CD4-positive, alpha-beta T cell treated with Interleukin-12 subunit alpha and Interleukin-12 subunit beta, for 1 hour (primary cell): ENCODE measurements around the gene SIPA1L3.

Experiments used
- DNase-seq: peaks from one replicate; pipeline ENCODE4 v3.0.0-alpha.2; 2020

The SIPA1L3 gene

GRCh38 chr19:38122402-38123093, 215.5 kb downstream of the SIPA1L3 start:
- no peak for DNase-seq

GRCh38 chr19:38125238-38125637, 218.2 kb downstream of the SIPA1L3 start:
- DNase-seq: no peak

GRCh38 chr19:38130399-38130798, 223.4 kb downstream of the SIPA1L3 start:
- no peak for DNase-seq

- DNase-seq: no peak
Measured at GRCh38 chr19:38132781-38133180, 225.8 kb downstream of the SIPA1L3 start.

GRCh38 chr19:38133319-38133718, 226.3 kb downstream of the SIPA1L3 start:
- DNase-seq: no peak

GRCh38 chr19:38134540-38135149, 227.6 kb downstream of the SIPA1L3 start:
- DNase-seq: peak; percentile 22

GRCh38 chr19:38135150-38135998, 228.4 kb downstream of the SIPA1L3 start:
- no peak for DNase-seq

- DNase-seq: no peak
Measured at GRCh38 chr19:38139122-38139521, 232.1 kb downstream of the SIPA1L3 start.

- no peak for DNase-seq
Measured at GRCh38 chr19:38141108-38141507, 234.1 kb downstream of the SIPA1L3 start.

- peak; percentile 15 for DNase-seq
Measured at GRCh38 chr19:38142176-38143035, 235.4 kb downstream of the SIPA1L3 start.

GRCh38 chr19:38143847-38144246, 236.8 kb downstream of the SIPA1L3 start:
- no peak for DNase-seq

- no peak for DNase-seq
Measured at GRCh38 chr19:38144667-38145066, 237.7 kb downstream of the SIPA1L3 start.

- no peak for DNase-seq
Measured at GRCh38 chr19:38145623-38146022, 238.6 kb downstream of the SIPA1L3 start.

- no peak for DNase-seq
Measured at GRCh38 chr19:38148337-38148736, 241.3 kb downstream of the SIPA1L3 start.

GRCh38 chr19:38149661-38150061, 242.7 kb downstream of the SIPA1L3 start:
- no peak for DNase-seq

GRCh38 chr19:38151242-38151641, 244.2 kb downstream of the SIPA1L3 start:
- no peak for DNase-seq

- DNase-seq: no peak
Measured at GRCh38 chr19:38152461-38153379, 245.7 kb downstream of the SIPA1L3 start.

GRCh38 chr19:38155453-38155852, 248.4 kb downstream of the SIPA1L3 start:
- DNase-seq: no peak

GRCh38 chr19:38158730-38159129, 251.7 kb downstream of the SIPA1L3 start:
- no peak for DNase-seq

GRCh38 chr19:38162094-38162493, 255.1 kb downstream of the SIPA1L3 start:
- no peak for DNase-seq

GRCh38 chr19:38162632-38163031, 255.6 kb downstream of the SIPA1L3 start:
- DNase-seq: no peak
